ENCODE results near the gene STRA6. TPM values are rescaled to one million over a fixed set of nuclear protein-coding genes. Genes with fewer than 3 reads are reported as not detected.

The STRA6 gene, protein sequence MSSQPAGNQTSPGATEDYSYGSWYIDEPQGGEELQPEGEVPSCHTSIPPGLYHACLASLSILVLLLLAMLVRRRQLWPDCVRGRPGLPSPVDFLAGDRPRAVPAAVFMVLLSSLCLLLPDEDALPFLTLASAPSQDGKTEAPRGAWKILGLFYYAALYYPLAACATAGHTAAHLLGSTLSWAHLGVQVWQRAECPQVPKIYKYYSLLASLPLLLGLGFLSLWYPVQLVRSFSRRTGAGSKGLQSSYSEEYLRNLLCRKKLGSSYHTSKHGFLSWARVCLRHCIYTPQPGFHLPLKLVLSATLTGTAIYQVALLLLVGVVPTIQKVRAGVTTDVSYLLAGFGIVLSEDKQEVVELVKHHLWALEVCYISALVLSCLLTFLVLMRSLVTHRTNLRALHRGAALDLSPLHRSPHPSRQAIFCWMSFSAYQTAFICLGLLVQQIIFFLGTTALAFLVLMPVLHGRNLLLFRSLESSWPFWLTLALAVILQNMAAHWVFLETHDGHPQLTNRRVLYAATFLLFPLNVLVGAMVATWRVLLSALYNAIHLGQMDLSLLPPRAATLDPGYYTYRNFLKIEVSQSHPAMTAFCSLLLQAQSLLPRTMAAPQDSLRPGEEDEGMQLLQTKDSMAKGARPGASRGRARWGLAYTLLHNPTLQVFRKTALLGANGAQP
- 10 to 100 TPM; 25.0 to 49.2 (median 32.3) TPM for polyA plus RNA-seq (ENCODE audit: insufficient read length in 4 of 4)

- DNase-seq (ENCODE audit: low read depth in 4 of 4, low spot score in 2 of 4): no peak
These were observed at the start of gene STRA6 for GRCh38 chr15:74202452-74203401. STRA6 (minus strand) TSS chr15:74202787; CDS start chr15:74202267, 520 bp downstream.

GRCh38 chr15:74252291-74252690 lies 49.7 kb upstream of the STRA6 start:
- DNase-seq (ENCODE audit: low read depth in 4 of 4, low spot score in 2 of 4): no peak

DNA sequence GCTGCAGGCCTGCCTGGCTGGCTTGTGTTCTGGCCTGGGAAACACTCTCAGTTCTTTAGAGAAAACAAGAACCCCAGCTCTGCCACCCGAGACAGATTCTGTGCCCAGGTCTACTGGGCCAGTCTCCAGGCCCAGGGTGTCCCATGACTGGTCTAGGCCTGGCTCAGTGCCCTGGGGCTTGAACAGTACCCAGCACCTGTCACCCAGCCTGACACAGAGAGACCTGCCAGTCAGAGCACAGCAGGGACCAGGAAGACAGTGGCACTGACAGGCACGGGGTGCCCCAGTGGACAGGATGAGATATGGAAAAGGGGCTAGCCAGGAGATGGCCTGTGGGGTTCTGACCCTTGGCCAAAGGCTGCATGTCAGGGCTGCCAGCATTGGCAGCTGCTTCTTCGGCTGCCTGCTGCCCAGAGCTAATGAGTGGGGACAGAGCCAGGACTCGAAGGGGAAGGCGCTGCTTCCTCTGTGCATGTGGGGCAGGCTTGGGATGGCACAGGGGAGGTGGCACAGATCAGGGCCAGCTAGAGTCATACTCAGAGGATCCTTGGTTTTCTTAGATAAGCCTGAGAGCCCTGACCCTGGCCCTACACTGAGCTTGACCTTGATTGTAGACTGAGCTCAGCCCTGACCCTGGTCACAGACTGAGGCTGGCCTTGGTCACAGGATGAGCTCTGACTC lies 48.7 kb upstream of the STRA6 start:
- no peak for DNase-seq (ENCODE audit: low read depth in 4 of 4, low spot score in 2 of 4)

DNA sequence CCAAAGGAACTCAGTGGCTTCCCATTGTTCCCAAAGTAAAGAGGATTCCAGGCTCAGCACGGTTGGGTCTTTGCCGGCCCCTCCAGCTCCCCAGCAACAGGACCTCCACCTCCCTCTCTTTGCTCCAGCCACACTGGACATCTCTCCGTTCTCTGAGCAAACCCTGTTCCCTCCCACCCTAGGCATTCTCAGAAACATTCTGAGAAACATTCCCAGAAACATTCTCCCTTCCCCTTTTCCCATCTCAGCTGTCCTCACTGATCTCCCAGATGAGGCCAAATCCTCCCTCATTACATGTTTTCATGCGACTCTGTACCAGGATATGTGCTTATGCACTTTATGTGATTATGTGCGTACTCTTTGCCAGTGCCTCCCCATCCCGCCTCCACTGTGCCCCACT lies 47.7 kb upstream of the STRA6 start:
- no peak for DNase-seq (ENCODE audit: low read depth in 4 of 4, low spot score in 2 of 4)

DNA sequence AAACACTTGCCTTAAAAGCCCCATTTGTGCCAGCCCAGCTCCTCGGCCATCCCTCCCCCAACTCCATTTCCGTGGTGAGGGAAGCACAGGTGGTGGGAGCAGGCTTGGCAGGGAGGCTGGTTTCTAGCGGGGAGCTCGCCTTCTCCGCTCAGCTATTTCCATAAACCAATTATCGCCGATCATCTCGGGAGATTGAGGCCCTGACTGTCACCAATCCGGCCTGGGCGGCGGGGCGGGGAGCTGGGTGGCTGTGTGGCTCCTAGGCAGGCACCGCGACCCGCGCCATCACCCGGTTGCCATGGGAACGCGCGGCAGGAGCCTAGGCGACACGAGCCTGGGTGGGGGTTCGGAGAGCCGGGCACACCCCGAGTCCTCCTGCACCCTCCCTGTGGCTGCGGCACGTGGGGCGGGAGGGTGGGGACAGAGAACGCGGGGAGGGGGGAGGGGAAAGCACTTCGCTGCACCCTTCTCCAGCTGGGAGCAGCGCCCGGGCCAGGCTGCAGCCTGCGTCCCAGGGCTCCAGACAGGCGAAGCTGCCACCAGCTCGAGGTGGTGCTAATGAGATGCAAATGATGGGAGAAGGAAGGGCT lies 42.9 kb upstream of the STRA6 start:
- no peak for DNase-seq (ENCODE audit: low read depth in 4 of 4, low spot score in 2 of 4)

GRCh38 chr15:74244822-74245341 lies 42.3 kb upstream of the STRA6 start:
- no peak for DNase-seq (ENCODE audit: low read depth in 4 of 4, low spot score in 2 of 4)

DNA sequence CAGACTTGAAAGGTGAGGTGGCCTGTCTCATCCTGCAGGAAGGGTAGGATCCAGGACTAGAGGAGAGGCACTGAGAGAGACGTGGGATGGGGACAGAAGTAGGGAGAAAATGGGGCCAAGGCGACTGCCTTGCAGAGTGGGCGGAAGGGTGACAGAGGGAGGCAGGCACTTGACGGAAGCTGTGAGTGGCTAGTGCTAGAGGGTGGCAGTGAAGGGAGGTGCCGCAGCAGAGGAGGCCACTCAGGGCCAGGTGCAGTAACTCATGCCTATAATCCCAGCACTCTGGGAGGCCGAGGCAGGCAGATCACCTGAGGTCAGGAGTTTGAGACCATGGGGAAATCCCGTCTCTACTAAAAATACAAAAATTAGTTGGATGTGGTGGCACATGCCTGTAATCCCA lies 40.8 kb upstream of the STRA6 start:
- no peak for DNase-seq (ENCODE audit: low read depth in 4 of 4, low spot score in 2 of 4)

DNA sequence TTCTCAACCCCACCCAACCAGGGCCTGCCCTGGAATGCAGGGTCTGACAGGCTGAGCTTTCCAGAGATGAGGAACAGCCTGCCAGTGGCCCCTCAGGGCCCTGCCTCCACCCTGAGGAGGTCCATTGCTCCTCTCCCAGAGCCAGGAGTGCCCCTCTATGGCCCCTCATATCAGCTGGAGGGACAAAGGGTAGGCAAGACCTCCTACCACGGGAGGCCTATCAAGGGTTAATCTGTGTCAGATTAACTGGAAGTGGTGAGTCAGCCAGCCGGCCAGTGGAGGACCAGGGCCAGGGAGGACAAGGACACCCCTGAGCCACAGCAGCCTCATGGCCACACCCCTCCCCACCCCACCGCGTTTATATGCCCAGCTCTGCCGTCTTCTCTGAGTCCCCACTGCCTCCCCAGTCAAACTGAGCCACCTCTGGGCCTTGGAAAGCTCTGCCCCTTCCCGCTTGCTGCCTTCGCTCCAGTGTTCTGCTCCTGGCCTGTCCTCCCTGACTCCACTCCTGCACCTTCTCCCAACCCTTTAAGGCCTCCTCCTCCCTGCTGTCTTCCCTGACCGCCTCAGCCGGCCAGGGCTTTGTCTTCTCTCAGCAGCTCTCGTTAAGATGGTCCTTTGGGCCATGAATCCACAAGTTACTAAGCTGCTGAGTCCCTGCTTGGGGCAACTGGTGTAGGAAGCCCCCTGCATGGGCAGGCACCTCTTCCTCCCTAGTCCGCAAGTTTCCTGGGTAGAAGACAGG lies 40.0 kb upstream of the STRA6 start:
- no peak for DNase-seq (ENCODE audit: low read depth in 4 of 4, low spot score in 2 of 4)

DNA sequence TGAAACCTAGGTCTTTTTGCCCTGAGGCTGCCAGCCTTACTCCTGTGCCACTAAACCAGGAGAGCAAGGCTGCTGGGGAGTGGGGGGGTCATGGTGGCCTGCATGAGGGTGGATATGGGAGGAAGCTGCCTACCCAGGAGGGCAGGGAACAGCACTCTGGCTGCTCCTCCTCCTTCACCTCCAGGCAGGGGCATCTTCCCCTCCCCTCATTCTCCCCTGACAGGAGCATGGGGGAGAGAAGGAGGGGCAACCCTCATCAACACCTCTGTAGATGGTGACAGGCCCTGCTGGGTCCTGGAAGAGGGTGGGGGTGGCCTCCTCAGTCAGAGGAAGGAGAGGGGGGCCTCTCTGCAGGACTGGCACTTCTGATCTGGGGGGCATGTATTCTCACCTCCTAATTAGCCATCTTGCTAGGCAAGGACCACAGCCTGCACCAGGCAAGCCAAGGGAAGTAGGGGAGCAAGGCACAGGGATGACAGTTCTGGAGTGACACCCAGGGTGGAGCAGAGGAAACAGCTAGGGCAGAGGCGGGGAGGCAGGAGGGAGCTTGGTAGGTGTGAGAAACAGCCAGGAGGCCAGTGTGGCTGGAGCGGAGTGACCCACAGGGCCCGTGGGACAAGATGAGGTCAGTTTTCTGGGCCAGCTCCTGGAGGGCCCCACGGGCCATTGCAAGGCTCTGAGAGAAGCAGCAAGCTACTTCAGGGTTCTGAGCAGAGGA lies 38.5 kb upstream of the STRA6 start:
- DNase-seq (ENCODE audit: low read depth in 4 of 4, low spot score in 2 of 4): no peak

DNA sequence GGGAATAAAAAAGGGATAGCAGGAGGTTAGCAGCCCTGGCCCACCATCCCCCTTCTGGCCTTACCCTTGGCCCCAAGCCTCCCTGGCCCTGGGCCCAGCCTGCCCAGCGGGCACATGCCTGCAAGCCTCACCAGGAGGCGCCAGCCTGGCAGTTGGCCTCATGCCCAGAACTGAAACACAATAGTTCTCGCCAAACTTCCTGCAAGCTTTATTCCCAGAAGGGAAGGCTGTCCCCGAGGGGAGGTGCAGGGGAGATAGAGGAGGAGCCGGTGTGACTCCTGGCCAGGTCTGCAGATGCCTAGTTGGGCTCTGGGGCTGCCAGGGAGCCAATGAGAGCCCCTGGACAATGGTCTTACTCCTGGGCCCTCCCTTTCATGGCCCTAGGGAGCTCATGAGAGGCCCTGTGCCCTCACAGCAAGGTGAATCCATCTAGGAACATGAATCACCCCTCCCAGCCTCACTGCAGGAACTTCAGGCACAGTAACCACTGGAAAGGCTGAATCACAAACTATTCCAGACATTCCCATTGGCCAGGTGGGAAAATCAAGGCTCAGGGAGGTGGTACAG lies 37.5 kb upstream of the STRA6 start:
- no peak for DNase-seq (ENCODE audit: low read depth in 4 of 4, low spot score in 2 of 4)

DNA sequence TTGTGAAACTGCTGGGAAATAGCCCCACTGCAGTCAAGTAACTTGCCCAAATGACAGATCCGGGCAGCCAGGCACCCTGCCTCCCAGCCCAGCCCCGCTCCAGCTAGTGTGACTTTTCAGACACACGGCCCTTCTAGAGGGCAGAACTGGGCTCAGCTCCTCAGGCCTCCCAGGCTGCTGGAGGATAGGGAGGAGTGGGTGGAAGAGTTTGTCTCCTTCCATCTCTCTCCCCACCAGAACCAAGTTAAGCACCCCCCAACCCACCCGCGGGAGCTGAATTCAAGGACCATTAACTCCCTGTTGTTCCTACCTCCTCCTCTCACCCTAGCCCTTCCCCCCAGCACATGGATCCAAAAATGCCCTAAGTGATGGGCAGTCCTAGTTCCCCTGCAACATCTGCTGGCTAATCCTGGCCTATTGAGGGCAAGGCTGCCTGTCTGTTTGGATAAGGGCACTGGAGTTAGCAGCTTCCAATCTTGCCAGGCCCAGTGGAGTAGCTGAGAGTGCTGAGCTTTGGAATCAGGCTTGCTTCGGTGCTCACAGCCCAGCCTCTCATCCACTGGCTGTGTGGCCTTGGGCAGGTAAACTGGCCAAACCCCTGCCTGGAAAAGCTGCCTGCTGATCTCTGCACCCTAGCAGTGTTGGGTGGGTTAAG lies 36.6 kb upstream of the STRA6 start:
- DNase-seq (ENCODE audit: low read depth in 4 of 4, low spot score in 2 of 4): no peak

GRCh38 chr15:74235962-74236361 lies 33.4 kb upstream of the STRA6 start, which contains the start of gene CCDC33:
CCDC33 (plus strand) TSS chr15:74236326; CDS start chr15:74236720, 394 bp downstream.
- DNase-seq (ENCODE audit: low read depth in 4 of 4, low spot score in 2 of 4): no peak

DNA sequence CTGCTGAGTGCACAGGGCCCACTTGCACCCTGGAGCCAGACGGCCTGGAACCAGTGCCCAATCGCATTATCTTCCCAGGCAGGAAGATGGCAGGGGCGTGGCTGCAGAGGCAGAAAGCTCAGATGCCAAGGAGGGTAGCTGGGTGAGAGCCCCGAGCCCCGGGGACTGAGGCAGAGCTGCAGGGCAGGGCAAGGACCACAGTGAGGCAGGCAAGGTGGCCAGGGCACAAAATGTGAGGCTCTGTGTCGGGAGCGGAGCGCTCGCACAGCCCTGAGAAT lies 31.9 kb upstream of the STRA6 start:
- DNase-seq (ENCODE audit: low read depth in 4 of 4, low spot score in 2 of 4): no peak

- no peak for DNase-seq (ENCODE audit: low read depth in 4 of 4, low spot score in 2 of 4)
These were observed 31.4 kb upstream of the STRA6 start for GRCh38 chr15:74233851-74234597.

DNA sequence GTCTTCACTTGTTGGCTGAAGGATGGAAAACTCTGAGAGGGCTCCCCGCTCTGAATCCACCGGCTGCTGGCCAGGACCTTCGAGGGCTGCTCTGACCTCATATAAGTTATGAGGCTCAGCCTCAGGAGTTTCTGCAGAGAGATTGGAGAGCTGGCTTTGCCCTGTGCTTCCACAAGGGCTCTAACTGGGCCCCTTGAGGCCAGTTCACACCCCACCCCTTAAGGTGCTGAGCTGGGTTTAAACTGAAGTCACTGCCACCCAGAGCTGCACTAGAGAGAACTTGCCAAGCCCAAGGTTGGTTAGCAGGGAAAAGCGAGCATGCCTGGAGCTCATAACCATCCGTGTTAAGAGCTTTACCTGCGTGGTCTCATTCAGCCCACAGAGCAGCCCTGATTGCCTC lies 30.8 kb upstream of the STRA6 start:
- DNase-seq (ENCODE audit: low read depth in 4 of 4, low spot score in 2 of 4): no peak

- no peak for DNase-seq (ENCODE audit: low read depth in 4 of 4, low spot score in 2 of 4)
These were observed 28.9 kb upstream of the STRA6 start for GRCh38 chr15:74231475-74231874.

DNA sequence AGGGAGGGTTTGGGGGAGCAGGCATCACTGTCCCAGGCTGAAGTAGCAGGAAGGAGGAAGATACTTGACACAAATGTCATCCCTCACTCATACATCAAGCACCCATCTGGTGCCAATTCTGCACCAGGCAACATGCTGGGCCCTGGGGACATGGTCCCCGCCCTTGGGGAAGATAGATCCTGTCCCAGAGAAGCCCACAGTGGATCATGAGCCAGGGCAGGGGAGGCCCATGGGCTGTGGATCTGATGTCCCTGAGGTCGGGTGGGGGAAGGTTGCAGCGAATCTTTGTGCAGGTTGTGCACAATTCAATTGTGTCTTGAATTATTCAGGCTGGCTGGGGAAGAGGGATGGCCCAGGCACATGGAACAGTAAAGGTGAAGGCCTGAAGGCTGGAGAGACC lies 27.1 kb upstream of the STRA6 start:
- no peak for DNase-seq (ENCODE audit: low read depth in 4 of 4, low spot score in 2 of 4)
